Hindlimb muscle (tissue), 1 donor: ENCODE data around the gene COL4A2. TPM values are rescaled to one million over a fixed set of nuclear protein-coding genes. Genes with fewer than 3 reads are reported as not detected.
A peak's percentile ranks its signal among the peaks of the same experiment; 100 is the strongest.
"Not testable (repeated sequence)": the region's sequence is repeated elsewhere in the genome, so short reads cannot be mapped to it uniquely, and the experiment has no call there.

Experiments used
- DNase-seq: peaks from one replicate; pipeline ENCODE4 v3.0.0-alpha.2; 2013
- polyA plus RNA-seq: library from polyadenylated mRNA; unstranded; fragments of 120-200 nt; gene quantifications from one replicate; pipeline ENCODE4 v1.2.1, GENCODE V29; 2013; ENCODE audit not compliant: insufficient read length

Gene COL4A2
- polyA plus RNA-seq, 1 donor = 562 TPM

GRCh38 chr13:110520431-110521295 lies 213.6 kb downstream of the COL4A2 start:
- peak; percentile 43 for DNase-seq

GRCh38 chr13:110521296-110521680 lies 214.2 kb downstream of the COL4A2 start:
- DNase-seq = no peak

- no peak for DNase-seq
These were observed 214.9 kb downstream of the COL4A2 start for GRCh38 chr13:110521946-110522345.

- DNase-seq = no peak
These were observed 215.6 kb downstream of the COL4A2 start for GRCh38 chr13:110522721-110523120.

GRCh38 chr13:110523180-110523579 lies 216.1 kb downstream of the COL4A2 start:
- DNase-seq = no peak

- no peak for DNase-seq
These were observed 216.9 kb downstream of the COL4A2 start for GRCh38 chr13:110523838-110524540.

- no peak for DNase-seq
These were observed 217.6 kb downstream of the COL4A2 start for GRCh38 chr13:110524541-110525257.

GRCh38 chr13:110525328-110526319 lies 218.5 kb downstream of the COL4A2 start:
- no peak for DNase-seq

- DNase-seq = no peak
These were observed 221.3 kb downstream of the COL4A2 start for GRCh38 chr13:110528371-110528770.

- no peak for DNase-seq
These were observed 221.8 kb downstream of the COL4A2 start for GRCh38 chr13:110528911-110529310.

GRCh38 chr13:110529522-110530311 lies 222.6 kb downstream of the COL4A2 start:
- no peak for DNase-seq

GRCh38 chr13:110531100-110531499 lies 224.0 kb downstream of the COL4A2 start:
- no peak for DNase-seq

- no peak for DNase-seq
These were observed 224.6 kb downstream of the COL4A2 start for GRCh38 chr13:110531671-110532083.

- DNase-seq = not testable (repeated sequence)
These were observed 225.2 kb downstream of the COL4A2 start for GRCh38 chr13:110532258-110532657.

- DNase-seq = no peak
These were observed 226.9 kb downstream of the COL4A2 start for GRCh38 chr13:110533771-110534670.

- no peak for DNase-seq
These were observed 228.4 kb downstream of the COL4A2 start for GRCh38 chr13:110535526-110535925.

- DNase-seq = peak; percentile 39
These were observed 229.1 kb downstream of the COL4A2 start for GRCh38 chr13:110536006-110536693.

- DNase-seq = peak; percentile 51
These were observed 231.5 kb downstream of the COL4A2 start for GRCh38 chr13:110538632-110539031.

GRCh38 chr13:110539894-110540293 lies 232.8 kb downstream of the COL4A2 start:
- no peak for DNase-seq
